Sigmoid colon (tissue), 4 donors: ENCODE measurements around the gene GJC3.

Source experiments
- POLR2A ChIP-seq, 2 donors: fragments of 450-650 bp; IDR thresholded peaks; one replicate each; pipeline ENCODE4 v1.6.1; 2016; ENCODE audit warnings: antibody characterized with exemption in 2 of 2, mild to moderate bottlenecking in 2 of 2, moderate library complexity in 2 of 2
- POLR2AphosphoS5 ChIP-seq, 4 donors: sonication (generic); formaldehyde crosslinking; IDR thresholded peaks; one replicate each; pipeline ENCODE4 v1.6.1; 2017; ENCODE audit warnings: antibody characterized with exemption in 4 of 4
- TF ChIP-seq, protein P1 (sequence below), 4 experiments: fragments of 450-650 bp in 3 of 4; fragments of 200-600 bp in 1 of 4; IDR thresholded peaks; one replicate each; pipeline ENCODE4 v1.5.1; 2016 to 2019; ENCODE audit warnings: antibody characterized with exemption in 4 of 4, mild to moderate bottlenecking in 3 of 4, moderate library complexity in 2 of 4

DNA sequence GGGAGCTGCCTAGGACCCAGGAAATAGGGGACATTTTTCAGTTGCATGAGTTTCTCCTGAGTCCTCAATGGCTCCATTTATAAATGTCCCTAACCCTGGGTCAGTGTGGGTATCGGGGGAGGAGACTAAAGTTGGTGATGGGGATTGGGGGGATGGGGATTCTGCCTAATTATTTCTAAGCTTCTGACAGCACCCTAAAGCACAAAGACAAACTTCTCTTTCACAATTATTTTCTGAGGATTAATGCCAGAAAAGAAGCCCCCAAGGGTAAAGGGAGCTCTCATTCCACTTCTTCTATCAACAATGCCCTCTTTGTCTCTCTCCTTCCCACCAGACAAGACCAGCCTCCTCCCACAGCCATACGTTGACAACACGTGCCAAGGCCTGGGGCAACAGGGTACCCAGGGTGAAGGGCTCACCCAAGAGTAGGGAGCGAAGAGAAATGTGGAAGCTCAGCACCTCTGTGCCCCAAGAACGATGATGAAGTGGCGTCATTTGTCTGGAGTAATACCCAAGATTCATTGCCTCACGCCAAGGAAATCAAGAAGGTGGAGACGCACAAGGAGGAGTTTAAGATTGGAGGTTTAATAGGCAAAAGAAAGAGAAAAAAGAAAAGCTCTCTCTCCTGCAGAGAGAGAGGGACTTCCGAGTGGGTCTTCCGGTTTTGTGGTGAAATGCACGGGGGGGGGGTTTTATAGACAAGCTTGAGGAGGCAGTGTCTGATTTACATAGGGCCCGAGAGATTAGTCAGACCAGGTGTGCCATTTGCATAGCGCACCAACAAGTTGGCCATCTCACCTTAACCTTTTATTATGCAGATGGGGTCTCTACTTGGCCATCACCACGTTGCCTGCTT lies 14.4 kb upstream of the GJC3 start:
- TF ChIP-seq, protein P1, sequence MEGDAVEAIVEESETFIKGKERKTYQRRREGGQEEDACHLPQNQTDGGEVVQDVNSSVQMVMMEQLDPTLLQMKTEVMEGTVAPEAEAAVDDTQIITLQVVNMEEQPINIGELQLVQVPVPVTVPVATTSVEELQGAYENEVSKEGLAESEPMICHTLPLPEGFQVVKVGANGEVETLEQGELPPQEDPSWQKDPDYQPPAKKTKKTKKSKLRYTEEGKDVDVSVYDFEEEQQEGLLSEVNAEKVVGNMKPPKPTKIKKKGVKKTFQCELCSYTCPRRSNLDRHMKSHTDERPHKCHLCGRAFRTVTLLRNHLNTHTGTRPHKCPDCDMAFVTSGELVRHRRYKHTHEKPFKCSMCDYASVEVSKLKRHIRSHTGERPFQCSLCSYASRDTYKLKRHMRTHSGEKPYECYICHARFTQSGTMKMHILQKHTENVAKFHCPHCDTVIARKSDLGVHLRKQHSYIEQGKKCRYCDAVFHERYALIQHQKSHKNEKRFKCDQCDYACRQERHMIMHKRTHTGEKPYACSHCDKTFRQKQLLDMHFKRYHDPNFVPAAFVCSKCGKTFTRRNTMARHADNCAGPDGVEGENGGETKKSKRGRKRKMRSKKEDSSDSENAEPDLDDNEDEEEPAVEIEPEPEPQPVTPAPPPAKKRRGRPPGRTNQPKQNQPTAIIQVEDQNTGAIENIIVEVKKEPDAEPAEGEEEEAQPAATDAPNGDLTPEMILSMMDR (IDR thresholded peaks at IDR 0.05) = no peak
- TF ChIP-seq POLR2A (IDR thresholded peaks at IDR 0.05) (no peak), POLR2AphosphoS5 (IDR thresholded peaks at IDR 0.05) (no peak)
